ENCODE results near the gene RANBP10. TPM values are rescaled to one million over a fixed set of nuclear protein-coding genes. Genes with fewer than 3 reads are reported as not detected.
"Not testable (repeated sequence)": the region's sequence is repeated elsewhere in the genome, so short reads cannot be mapped to it uniquely, and the experiment has no call there.

Gene RANBP10
- total RNA-seq, 1 experiment from 2014 or later = 17.2 TPM

GRCh38 chr16:67697422-67698185, 108.8 kb downstream of the RANBP10 start:
- CTCF ChIA-PET = interaction anchor here (1.3 kb wide), 1 partner anchor 8 kb away, joined by 3 read pairs; no protein-coding TSS in a partner anchor
- POLR2A ChIA-PET = no interaction called here
- H3K27me3 Mint-ChIP-seq (ENCODE audit: insufficient read depth, unreplicated experiment) = no peaks in the 10 kb centered on the region

GRCh38 chr16:67694611-67695010, 111.7 kb downstream of the RANBP10 start:
- H3K9me3 Mint-ChIP-seq (ENCODE audit: unreplicated experiment) = no peaks in the 10 kb centered on the region
- POLR2A ChIA-PET = no interaction called here

More at GRCh38 chr16:67697422-67698185, 108.8 kb downstream of the RANBP10 start:
- intact Hi-C loops (cut with micrococcal nuclease) = no loop called here
- Mint-ChIP-seq H3K9me3 (ENCODE audit: unreplicated experiment) (no peaks in the 10 kb centered on the region), H3K4me3 (ENCODE audit: unreplicated experiment) (no peak overlapping the region), H3K27ac (ENCODE audit: low read depth, unreplicated experiment) (no peak overlapping the region), H3K36me3 (ENCODE audit: insufficient read depth, unreplicated experiment) (peaks cover 18% of the 10 kb centered on the region), H3K4me1 (ENCODE audit: insufficient read depth, unreplicated experiment) (no peaks in the 10 kb centered on the region)
- DNase-seq (ENCODE audit: unreplicated experiment) = no peak
- no TSS peak for BruUV-seq (replicated peaks)
- TF ChIP-seq, protein P1, sequence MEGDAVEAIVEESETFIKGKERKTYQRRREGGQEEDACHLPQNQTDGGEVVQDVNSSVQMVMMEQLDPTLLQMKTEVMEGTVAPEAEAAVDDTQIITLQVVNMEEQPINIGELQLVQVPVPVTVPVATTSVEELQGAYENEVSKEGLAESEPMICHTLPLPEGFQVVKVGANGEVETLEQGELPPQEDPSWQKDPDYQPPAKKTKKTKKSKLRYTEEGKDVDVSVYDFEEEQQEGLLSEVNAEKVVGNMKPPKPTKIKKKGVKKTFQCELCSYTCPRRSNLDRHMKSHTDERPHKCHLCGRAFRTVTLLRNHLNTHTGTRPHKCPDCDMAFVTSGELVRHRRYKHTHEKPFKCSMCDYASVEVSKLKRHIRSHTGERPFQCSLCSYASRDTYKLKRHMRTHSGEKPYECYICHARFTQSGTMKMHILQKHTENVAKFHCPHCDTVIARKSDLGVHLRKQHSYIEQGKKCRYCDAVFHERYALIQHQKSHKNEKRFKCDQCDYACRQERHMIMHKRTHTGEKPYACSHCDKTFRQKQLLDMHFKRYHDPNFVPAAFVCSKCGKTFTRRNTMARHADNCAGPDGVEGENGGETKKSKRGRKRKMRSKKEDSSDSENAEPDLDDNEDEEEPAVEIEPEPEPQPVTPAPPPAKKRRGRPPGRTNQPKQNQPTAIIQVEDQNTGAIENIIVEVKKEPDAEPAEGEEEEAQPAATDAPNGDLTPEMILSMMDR (IDR thresholded peaks at IDR 0.05; ENCODE audit: unreplicated experiment) = no peak

DNA sequence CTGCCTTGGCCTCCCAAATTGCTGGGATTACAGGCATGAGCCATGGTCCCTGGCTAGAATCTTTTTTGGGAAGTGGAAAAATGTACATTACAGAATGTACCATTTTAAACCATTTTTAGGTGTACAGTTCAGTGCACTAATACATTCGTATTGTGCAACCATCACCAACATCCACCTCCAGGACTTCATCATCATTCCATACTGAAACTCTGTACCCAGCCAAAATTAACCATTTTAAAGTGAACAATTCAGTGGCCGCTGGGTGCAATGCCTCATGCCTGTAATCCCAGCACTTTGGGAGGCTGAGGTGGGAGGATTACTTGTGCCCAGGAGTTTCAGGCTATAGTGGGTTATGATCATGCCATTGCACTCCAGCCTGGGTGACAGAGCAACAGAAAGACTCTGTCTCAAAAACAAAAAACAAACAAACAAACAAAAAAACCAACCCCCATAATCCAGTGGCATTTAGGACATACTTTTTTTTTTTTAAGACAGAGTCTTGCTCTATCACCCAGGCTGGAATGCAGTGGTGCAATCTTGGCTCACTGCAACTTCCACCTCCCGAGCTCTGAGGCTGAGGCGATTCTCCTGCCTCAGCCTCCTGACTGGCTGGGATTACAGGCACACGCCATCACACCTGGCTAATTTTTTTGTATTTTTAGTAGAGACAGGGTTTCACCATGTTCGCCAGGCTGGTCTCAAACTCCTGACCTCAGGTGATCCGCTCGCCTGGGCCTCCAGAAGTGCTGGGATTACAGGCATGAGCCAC, 112.7 kb downstream of the RANBP10 start:
- H3K9me3 Mint-ChIP-seq (ENCODE audit: unreplicated experiment); H3K27me3 Mint-ChIP-seq (ENCODE audit: insufficient read depth, unreplicated experiment); DNase-seq (ENCODE audit: unreplicated experiment); BruUV-seq (replicated peaks); H3K4me3 Mint-ChIP-seq (ENCODE audit: unreplicated experiment); H3K27ac Mint-ChIP-seq (ENCODE audit: low read depth, unreplicated experiment); intact Hi-C loops (cut with micrococcal nuclease); H3K4me1 Mint-ChIP-seq (ENCODE audit: insufficient read depth, unreplicated experiment): not testable (repeated sequence)
- ChIA-PET POLR2A (interaction anchor here (0.7 kb wide), 1 partner anchor 800 kb away, joined by 3 read pairs; no protein-coding TSS in a partner anchor), CTCF (interaction anchor here (0.7 kb wide), 1 partner anchor 172 kb away, joined by 3 read pairs; no protein-coding TSS in a partner anchor)
- peaks cover 18% of the 10 kb centered on the region for H3K36me3 Mint-ChIP-seq (ENCODE audit: insufficient read depth, unreplicated experiment)

More at GRCh38 chr16:67694611-67695010, 111.7 kb downstream of the RANBP10 start:
- Mint-ChIP-seq H3K27ac (ENCODE audit: low read depth, unreplicated experiment) (no peak overlapping the region), H3K36me3 (ENCODE audit: insufficient read depth, unreplicated experiment) (peaks cover 17% of the 10 kb centered on the region), H3K27me3 (ENCODE audit: insufficient read depth, unreplicated experiment) (no peaks in the 10 kb centered on the region), H3K4me1 (ENCODE audit: insufficient read depth, unreplicated experiment) (no peaks in the 10 kb centered on the region), H3K4me3 (ENCODE audit: unreplicated experiment) (no peak overlapping the region)
- CTCF ChIA-PET = interaction anchor here (0.6 kb wide), 1 partner anchor 541 kb away, joined by 3 read pairs; no protein-coding TSS in a partner anchor
- BruUV-seq (replicated peaks) = no TSS peak
- TF ChIP-seq, protein P1 (IDR thresholded peaks at IDR 0.05; ENCODE audit: unreplicated experiment) = no peak
- no peak for DNase-seq (ENCODE audit: unreplicated experiment)
- intact Hi-C loops (cut with micrococcal nuclease) = no loop called here

DNA sequence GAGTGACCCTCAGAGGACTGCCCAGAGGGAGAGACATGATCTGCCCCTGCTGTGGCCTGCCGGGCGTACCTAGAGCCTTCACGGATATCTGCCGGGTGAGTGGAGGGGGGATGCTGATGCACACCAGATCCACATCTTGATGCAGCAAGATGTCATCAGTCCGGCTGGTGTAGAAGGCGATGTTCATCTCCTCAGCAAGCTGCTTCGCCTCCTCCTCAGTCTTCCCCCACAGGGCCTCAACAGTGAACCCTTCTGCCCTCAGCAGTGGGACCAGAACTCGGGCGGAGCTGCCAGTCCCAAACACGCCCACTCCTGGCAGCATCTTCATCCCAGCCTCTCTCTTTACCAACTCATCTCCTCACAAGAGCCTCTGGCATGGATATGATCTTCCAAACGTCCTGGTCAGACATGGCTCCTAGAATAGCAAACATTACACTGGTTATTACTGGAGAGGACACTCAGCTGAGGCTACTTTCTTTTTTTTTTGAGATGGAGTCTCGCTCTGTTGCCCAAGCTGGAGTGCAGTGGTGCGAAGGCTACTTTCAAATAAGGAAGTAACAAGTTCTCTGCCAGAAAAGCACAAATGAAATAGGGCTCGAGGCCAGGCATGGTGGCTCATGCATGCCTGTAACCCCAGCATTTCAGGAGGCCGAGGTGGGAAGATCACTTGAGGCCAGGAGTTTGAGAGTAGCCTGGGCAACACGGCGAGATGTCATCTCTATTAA, 120.8 kb downstream of the RANBP10 start:
- no peak overlapping the region for H3K27ac Mint-ChIP-seq (ENCODE audit: low read depth, unreplicated experiment)
- no peaks in the 10 kb centered on the region for H3K9me3 Mint-ChIP-seq (ENCODE audit: unreplicated experiment)
- peaks cover 39% of the 10 kb centered on the region for H3K36me3 Mint-ChIP-seq (ENCODE audit: insufficient read depth, unreplicated experiment)
- H3K4me1 Mint-ChIP-seq (ENCODE audit: insufficient read depth, unreplicated experiment) = no peaks in the 10 kb centered on the region
- ChIA-PET CTCF (no interaction called here), POLR2A (no interaction called here)
- intact Hi-C loops (cut with micrococcal nuclease) = no loop called here
- H3K27me3 Mint-ChIP-seq (ENCODE audit: insufficient read depth, unreplicated experiment) = no peaks in the 10 kb centered on the region
- no peak overlapping the region for H3K4me3 Mint-ChIP-seq (ENCODE audit: unreplicated experiment)
- no peak for DNase-seq (ENCODE audit: unreplicated experiment)
- no TSS peak for BruUV-seq (replicated peaks)
- TF ChIP-seq, protein P1 (IDR thresholded peaks at IDR 0.05; ENCODE audit: unreplicated experiment) = no peak

Data from MCF 10A (cell line).